Fibroblast of skin of scalp (primary cell): ENCODE data around the gene GUCY1A1. TPM values are rescaled to one million over a fixed set of nuclear protein-coding genes. Genes with fewer than 3 reads are reported as not detected.
A peak's percentile ranks its signal among the peaks of the same experiment; 100 is the strongest.
"Not testable (repeated sequence)": the region's sequence is repeated elsewhere in the genome, so short reads cannot be mapped to it uniquely, and the experiment has no call there.

Experiments
- DNase-seq: peaks from one replicate; pipeline ENCODE4 v3.0.0-alpha.2; 2013
- polyA plus RNA-seq, 2 experiments: library from polyadenylated mRNA; unstranded; fragments of 120-200 nt; gene quantifications; one replicate each; pipeline ENCODE4 v1.2.1, GENCODE V29; 2013; ENCODE audit not compliant: insufficient read length in 2 of 2

The GUCY1A1 gene, protein sequence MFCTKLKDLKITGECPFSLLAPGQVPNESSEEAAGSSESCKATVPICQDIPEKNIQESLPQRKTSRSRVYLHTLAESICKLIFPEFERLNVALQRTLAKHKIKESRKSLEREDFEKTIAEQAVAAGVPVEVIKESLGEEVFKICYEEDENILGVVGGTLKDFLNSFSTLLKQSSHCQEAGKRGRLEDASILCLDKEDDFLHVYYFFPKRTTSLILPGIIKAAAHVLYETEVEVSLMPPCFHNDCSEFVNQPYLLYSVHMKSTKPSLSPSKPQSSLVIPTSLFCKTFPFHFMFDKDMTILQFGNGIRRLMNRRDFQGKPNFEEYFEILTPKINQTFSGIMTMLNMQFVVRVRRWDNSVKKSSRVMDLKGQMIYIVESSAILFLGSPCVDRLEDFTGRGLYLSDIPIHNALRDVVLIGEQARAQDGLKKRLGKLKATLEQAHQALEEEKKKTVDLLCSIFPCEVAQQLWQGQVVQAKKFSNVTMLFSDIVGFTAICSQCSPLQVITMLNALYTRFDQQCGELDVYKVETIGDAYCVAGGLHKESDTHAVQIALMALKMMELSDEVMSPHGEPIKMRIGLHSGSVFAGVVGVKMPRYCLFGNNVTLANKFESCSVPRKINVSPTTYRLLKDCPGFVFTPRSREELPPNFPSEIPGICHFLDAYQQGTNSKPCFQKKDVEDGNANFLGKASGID
- 0.54 TPM for polyA plus RNA-seq (2013, experiment 1 of 2; ENCODE audit: insufficient read length)
- 0.95 TPM for polyA plus RNA-seq (2013, experiment 2 of 2; ENCODE audit: insufficient read length)

GRCh38 chr4:155666344-155667221 lies at the start of gene GUCY1A1:
GUCY1A1 (plus strand) TSS chr4:155666848; CDS start chr4:155696868, 30,020 bp downstream.
- no peak for DNase-seq

- peak; percentile 26 for DNase-seq
Observed at GRCh38 chr4:155617296-155617695, 49.4 kb upstream of the GUCY1A1 start.

- no peak for DNase-seq
Observed at GRCh38 chr4:155618183-155618838, 48.3 kb upstream of the GUCY1A1 start.

DNA sequence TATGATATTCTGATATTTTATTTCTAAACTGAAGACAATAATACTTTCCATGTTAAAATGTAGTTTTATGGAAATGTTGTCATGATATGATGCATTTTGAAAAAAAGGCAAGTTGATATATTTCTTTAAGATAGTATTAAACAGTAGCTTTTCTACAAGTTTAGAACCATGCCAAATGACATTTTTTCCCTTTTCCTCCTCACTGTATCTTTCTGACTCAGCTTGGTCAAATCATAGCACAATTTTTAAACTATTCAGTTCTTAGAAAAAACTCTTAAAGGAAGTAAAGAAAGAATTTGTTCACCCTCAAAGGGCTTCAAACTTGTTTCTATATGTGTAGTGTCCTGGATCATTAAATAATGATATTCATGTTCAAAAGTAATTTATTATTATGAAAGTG lies 46.0 kb upstream of the GUCY1A1 start:
- DNase-seq = no peak

DNA sequence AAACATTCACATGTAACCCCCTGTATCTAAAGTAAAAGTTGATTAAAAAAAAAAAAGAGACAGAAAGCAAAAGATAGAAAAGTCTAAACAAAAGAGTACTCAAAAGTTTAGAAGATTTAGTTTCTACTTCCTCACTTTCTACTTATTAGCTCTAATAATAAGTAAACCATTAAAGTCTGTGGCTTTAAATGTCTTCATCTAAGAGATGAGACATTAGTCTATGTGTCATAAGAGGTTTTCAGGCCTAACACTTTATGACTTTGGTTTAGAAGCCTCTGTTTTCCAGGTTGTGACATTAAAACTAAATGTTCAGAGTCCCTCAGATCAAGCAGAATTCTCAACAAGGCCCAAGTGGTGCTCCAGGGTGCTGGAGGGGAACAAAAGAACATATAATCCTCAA lies 42.2 kb upstream of the GUCY1A1 start:
- no peak for DNase-seq

- DNase-seq = no peak
Observed at GRCh38 chr4:155626561-155626960, 40.1 kb upstream of the GUCY1A1 start.

DNA sequence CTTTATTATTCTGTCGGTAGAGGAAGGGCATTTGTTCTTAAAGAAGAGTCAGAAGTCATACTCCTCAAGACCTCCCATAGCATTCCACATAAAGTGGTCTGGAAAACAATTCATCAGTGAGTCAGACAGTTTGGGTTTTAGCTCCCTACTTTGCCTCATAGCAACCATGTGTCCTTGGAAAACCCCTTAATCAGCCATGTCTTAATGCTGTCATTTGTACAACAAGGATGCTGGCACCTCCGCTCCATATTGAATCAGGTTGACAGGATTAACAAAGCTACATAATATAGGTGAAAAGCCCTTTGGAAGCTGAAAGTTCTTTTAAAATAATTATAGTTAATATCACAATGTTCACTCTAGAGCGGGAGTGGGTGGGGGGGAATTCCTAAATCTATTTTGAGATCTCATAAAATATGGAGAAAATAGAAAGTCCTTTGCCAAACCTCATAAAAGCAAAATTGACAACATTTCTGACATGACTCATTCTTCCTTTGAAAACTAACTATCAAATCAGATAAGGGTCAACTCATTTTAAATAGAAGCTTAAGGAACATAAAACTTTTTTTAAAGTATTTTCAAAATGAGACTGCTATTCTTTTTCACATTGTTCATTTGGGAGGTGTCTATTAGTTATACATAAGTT lies 37.3 kb upstream of the GUCY1A1 start:
- peak; percentile 35 for DNase-seq

DNA sequence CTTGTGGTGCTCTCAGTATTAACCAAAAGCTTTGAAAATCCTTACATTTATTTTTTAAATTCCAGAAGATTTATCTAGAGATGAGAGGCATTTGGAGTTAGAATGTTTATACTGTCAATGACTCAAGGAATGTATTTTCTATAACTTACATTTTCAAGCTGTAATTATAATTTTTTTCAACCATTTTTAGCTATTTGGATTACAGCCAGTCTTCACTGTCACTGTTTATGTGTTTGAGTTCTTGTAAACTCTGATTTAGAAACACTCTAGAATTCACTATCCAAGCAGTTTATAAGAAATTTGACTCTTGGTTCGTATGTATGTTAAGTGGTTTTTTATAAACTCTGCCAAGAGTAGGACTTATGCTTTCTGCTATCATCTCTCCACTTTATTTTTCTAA lies 36.7 kb upstream of the GUCY1A1 start:
- peak; percentile 35 for DNase-seq

GRCh38 chr4:155632310-155632840 lies 34.3 kb upstream of the GUCY1A1 start:
- no peak for DNase-seq

- DNase-seq = no peak
Observed at GRCh38 chr4:155638195-155638965, 28.3 kb upstream of the GUCY1A1 start.

DNA sequence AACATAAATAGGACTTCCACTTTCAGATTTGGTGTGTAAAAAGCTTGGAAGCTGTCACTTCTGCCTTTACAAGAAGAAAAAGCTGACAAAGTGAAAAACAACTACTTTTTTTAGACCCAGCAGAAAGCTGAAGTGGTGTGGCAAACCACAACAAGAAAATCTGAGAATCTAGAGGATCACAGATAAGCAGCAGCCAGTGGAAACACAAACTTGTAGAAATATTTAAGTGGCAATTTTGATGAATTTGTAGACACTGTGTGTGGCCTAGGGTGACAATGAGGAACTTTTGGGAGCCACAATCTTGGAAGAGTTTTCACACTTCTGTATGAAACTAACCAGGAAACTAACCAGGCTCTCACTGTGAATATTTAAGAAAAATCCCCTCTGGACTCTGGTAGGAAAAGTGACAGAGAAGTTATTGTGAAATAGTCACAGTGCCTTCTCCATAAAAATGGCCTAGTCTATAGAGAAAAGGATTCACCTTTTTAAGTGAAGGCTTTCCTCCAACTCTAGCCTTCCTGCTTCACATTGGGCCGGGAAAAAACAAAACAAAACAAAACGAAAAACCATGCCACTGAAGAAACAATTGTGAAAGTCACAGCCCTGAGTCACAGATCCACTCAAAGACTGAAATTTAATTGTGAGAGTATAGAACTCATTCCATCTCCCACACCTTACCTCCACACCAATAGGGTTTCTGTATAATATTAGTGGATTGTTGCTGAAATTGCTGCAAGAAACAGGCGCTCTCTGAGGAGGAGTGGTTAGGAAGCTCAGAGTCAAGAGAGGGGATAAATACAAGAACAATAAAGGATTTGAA lies 26.7 kb upstream of the GUCY1A1 start:
- DNase-seq = no peak

DNA sequence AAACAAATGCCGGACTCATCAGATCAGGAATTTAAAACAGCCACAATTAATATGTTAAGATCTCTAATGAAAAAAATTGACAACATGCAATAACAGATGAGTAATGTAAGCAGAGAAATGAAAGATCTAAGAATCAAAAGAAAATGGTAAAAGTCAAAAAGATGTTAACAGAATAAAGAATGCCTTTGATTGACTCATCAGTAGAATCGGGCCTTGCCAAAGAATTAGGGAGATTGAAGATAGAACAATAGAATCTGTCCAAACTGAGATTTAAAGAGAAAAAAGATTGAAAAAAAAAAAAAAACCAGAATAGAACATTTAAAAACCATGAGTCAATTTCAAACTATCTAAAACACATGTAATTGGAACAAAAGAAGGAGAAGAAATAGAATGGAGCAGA lies 25.9 kb upstream of the GUCY1A1 start:
- no peak for DNase-seq

GRCh38 chr4:155643087-155643486 lies 23.6 kb upstream of the GUCY1A1 start:
- no peak for DNase-seq

- no peak for DNase-seq
Observed at GRCh38 chr4:155646001-155646400, 20.6 kb upstream of the GUCY1A1 start.

DNA sequence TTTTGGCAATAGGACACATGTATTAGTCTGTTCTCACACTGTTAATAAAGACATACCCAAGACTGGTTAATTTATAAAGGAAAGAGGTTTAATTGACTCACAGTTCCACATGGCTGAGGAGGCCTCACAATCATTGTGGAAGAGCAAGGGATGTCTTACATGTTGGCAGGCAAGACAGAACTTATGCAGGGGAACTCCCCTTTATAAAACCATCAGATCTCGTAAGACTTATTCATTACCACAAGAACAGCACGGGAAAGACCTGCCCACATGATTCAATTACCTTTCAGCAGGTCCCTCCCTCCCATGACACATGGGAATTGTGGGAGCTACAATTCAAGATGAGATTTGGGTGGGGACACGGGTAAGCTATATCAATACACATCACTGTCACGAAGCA lies 15.9 kb upstream of the GUCY1A1 start:
- not testable (repeated sequence) for DNase-seq

DNA sequence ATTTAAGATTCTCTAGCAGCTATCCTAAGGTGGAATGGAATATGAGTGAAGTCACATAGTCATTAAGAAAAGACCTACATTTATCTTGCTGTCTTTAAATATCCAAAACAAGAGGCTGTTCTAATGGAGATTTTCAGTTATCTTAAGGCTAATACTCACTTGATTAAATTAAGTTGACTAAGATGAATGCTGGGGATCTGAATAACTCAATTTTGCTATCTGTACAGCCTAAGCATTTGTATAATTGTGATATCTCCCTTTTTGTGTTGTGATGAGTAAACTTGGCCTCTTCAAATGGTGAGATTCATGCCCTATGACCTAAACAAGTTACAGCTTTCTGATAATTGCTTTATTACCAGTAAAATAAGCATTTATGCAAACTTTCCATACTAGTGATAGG lies 13.6 kb upstream of the GUCY1A1 start:
- no peak for DNase-seq

DNA sequence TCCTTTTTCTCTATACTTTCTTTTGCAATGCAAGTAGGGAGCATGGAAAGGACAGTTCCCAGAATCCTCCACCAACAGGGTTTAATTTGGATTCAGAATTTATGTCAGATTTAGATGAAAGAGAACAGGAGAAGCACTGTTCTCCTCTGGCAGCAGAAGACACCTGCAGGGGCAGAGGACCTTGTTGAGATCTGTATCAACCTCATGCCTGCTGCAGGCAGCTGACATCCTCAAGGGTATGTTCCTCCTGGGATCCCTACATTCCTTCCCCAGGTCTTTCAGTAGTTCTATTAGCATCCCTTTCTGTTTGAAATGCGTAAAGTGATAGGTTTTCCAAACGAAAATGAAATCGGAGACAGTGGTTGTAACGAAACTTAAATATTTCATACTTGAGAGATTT lies 10.6 kb upstream of the GUCY1A1 start:
- DNase-seq = no peak

GRCh38 chr4:155657169-155657568 lies 9.5 kb upstream of the GUCY1A1 start:
- no peak for DNase-seq

DNA sequence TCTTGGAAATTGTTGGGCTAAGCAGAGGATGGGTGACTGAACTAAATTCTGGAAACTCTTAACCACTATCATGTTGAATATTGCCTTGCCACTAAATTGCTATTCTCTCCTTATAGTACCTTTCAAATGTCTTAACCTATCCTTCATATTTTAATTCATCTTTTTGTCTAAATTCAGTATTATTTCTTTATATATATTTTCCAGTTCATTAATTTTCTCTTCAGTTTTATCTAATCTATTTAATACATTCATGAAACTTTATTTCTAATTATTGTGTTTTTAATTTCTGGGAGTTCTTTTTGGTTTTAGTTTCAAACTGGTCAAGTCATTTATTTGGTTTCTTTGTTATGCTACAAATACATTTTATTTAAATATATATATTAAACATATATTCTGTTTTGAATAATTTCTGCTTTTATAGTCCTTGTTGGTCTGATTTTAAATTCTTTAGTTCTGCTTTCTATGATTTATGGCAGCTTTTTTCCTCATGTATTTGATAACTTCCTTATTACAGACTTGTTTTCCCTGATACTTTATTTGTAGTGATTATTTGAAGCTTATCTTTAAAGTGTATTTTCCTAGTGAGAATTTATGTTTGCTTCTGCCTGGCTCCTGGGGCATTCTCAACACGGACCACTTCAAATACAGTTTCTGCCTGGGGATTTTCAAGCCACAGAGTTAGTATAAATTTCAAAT lies 8.5 kb upstream of the GUCY1A1 start:
- DNase-seq = no peak
